SU-DHL-6 (cell line): ENCODE measurements around the gene PAX5.

Source experiments
- CTCF ChIP-seq: fragments of 200-600 bp; sonication (generic); IDR thresholded peaks from one replicate; pipeline ENCODE4 v1.5.1; 2017; ENCODE audit warnings: antibody characterized with exemption, mild to moderate bottlenecking, low read length, moderate library complexity; ENCODE audit not compliant: insufficient read depth, poor library complexity, severe bottlenecking
- EZH2phosphoT487 ChIP-seq: fragments of 200-600 bp; sonication (generic), shearing (Covaris generic); conservative IDR thresholded peaks from 2 replicates; pipeline ENCODE4 v1.6.1; 2018; ENCODE audit warnings: mild to moderate bottlenecking, antibody characterized with exemption, low read length, moderate library complexity, mixed read lengths

GRCh38 chr9:36861528-36862205, 172.4 kb downstream of the PAX5 start:
- TF ChIP-seq CTCF, result no peak
- TF ChIP-seq EZH2phosphoT487, result no peak
